HG02943 (cell line): ENCODE data around the gene NPAT.
"Not testable (repeated sequence)": the region's sequence is repeated elsewhere in the genome, so short reads cannot be mapped to it uniquely, and the experiment has no call there.

Experiments
- ATAC-seq: cut with Tn5 transposase; IDR thresholded peaks from one replicate; pipeline ENCODE4 v1.9.1; 2021; ENCODE audit warnings: mild to moderate bottlenecking, low read depth, moderate library complexity; ENCODE audit not compliant: unreplicated experiment

Gene NPAT

GRCh38 chr11:108162878-108163277 is 59.6 kb downstream of the NPAT start:
- not testable (repeated sequence) for ATAC-seq

GRCh38 chr11:108160970-108161566 is 61.4 kb downstream of the NPAT start:
- peak; percentile 99 for ATAC-seq

- no peak for ATAC-seq
These were observed 67.8 kb downstream of the NPAT start for GRCh38 chr11:108154591-108154990.

GRCh38 chr11:108148556-108148955 is 73.9 kb downstream of the NPAT start:
- no peak for ATAC-seq

GRCh38 chr11:108147150-108147549 is 75.3 kb downstream of the NPAT start:
- no peak for ATAC-seq

GRCh38 chr11:108144615-108145014 is 77.8 kb downstream of the NPAT start:
- no peak for ATAC-seq

GRCh38 chr11:108142304-108142703 is 80.1 kb downstream of the NPAT start:
- no peak for ATAC-seq

- ATAC-seq, result no peak
These were observed 85.2 kb downstream of the NPAT start for GRCh38 chr11:108137212-108137611.

GRCh38 chr11:108135845-108136544 is 86.4 kb downstream of the NPAT start:
- ATAC-seq, result no peak

GRCh38 chr11:108132993-108133538 is 89.4 kb downstream of the NPAT start:
- ATAC-seq, result not testable (repeated sequence)

GRCh38 chr11:108131993-108132392 is 90.4 kb downstream of the NPAT start:
- no peak for ATAC-seq

GRCh38 chr11:108128772-108129171 is 93.7 kb downstream of the NPAT start:
- no peak for ATAC-seq

GRCh38 chr11:108125096-108125495 is 97.3 kb downstream of the NPAT start:
- ATAC-seq, result no peak

GRCh38 chr11:108122166-108122628 is 100.2 kb downstream of the NPAT start:
- no peak for ATAC-seq

- ATAC-seq, result peak; percentile 97
These were observed 100.9 kb downstream of the NPAT start, which contains the start of gene ACAT1 for GRCh38 chr11:108121274-108122155. ACAT1 (plus strand) TSS chr11:108121567; CDS start chr11:108121607, 40 bp downstream.

- peak; percentile 14 for ATAC-seq
These were observed 101.5 kb downstream of the NPAT start for GRCh38 chr11:108120936-108121273.

- ATAC-seq, result no peak
These were observed 104.6 kb downstream of the NPAT start for GRCh38 chr11:108117746-108118371.

- no peak for ATAC-seq
These were observed 106.8 kb downstream of the NPAT start for GRCh38 chr11:108115500-108116140.

- ATAC-seq, result no peak
These were observed 110.4 kb downstream of the NPAT start for GRCh38 chr11:108112057-108112456.

- no peak for ATAC-seq
These were observed 111.3 kb downstream of the NPAT start for GRCh38 chr11:108111126-108111525.
